ENCODE measurements around the gene ATP6V1B1. TPM values are rescaled to one million over a fixed set of nuclear protein-coding genes. Genes with fewer than 3 reads are reported as not detected.
A peak's percentile ranks its signal among the peaks of the same experiment; 100 is the strongest.

ATP6V1B1 gene
- total and polyA plus RNA-seq, 4 donors = not detected

DNA sequence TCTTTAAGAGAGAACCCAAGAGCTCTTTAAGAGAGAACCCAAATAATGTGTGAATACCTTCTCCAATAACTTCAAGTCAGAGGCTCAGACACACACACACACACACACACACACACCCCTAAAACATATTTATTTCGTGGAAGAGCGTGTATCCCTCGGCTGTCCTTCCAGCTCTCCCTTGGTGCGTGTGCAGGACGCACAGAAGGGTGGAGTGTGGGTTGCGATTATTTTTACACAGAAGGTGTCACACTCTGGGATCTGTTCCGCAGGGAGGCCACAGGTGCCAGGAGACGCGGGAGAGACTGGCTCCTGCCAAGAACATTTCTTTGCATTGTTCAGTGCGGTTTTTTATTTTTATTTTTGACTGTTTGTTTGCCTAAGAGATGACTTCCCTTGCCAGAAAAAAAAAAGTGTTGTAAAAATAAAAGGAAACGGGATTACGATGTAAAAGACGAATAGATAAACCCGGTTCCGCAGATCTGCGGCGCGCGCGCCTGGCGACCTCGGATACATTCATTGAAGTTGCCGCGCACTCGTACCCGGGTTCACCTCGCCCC, 47.3 kb upstream of the ATP6V1B1 start:
- Histone ChIP-seq H3K27ac (ENCODE audit: low read depth in 1 of 2, low read length in 2 of 2) (no peak overlapping the region), H3K4me1 (ENCODE audit: control insufficient read depth in 4 of 4, insufficient read depth in 4 of 4, low read length in 3 of 4) (peaks cover 14 to 22% (median 17%) of the 10 kb centered on the region in 4 donors), H3K9me3 (ENCODE audit: control insufficient read depth in 4 of 4, low read length in 3 of 4) (peaks cover 0 to 1% (median 0%) of the 10 kb centered on the region in 4 donors), H3K36me3 (ENCODE audit: control insufficient read depth in 4 of 4, insufficient read depth in 3 of 4, low read depth in 1 of 4, low read length in 3 of 4) (no peaks in the 10 kb centered on the region), H3K9ac (ENCODE audit: low read depth in 1 of 2, low read length in 2 of 2) (no peak overlapping the region), H3K27me3 (ENCODE audit: control insufficient read depth in 4 of 4, insufficient read depth in 4 of 4, low read length in 3 of 4) (peaks cover 3 to 27% (median 24%) of the 10 kb centered on the region in 4 donors), H3K4me3 (ENCODE audit: low read depth in 1 of 3, low read length in 3 of 3) (peak overlapping the region in 1 of 3 donors; percentile 16)
- WGBS = 8% methylated on average over 27 of the region's 27 CpGs
- no peak for DNase-seq (ENCODE audit: low spot score)
- TF ChIP-seq JUND (IDR thresholded peaks at IDR 0.05) (no peak), NR2F2 (IDR thresholded peaks at IDR 0.05) (no peak), YY1 (IDR thresholded peaks at IDR 0.05) (no peak), HNF4A (conservative IDR thresholded peaks at IDR 0.05) (no peak), SP1 (IDR thresholded peaks at IDR 0.05) (no peak), FOXA1 (IDR thresholded peaks at IDR 0.05) (no peak), FOXA2 (IDR thresholded peaks at IDR 0.05) (no peak), RXRA (IDR thresholded peaks at IDR 0.05) (no peak), HNF4G (IDR thresholded peaks at IDR 0.05) (no peak), RAD21 (IDR thresholded peaks at IDR 0.05) (no peak), TAF1 (conservative IDR thresholded peaks at IDR 0.05) (no peak), EGR1 (IDR thresholded peaks at IDR 0.05; ENCODE audit: low read depth in 2 of 2) (no peak), GABPA (IDR thresholded peaks at IDR 0.05 in 1 of 2, conservative IDR thresholded peaks at IDR 0.05 in 1 of 2) (no peak)
- TF ChIP-seq, protein P1, sequence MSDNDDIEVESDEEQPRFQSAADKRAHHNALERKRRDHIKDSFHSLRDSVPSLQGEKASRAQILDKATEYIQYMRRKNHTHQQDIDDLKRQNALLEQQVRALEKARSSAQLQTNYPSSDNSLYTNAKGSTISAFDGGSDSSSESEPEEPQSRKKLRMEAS (IDR thresholded peaks at IDR 0.05) = no peak
- TF ChIP-seq, protein P2, sequence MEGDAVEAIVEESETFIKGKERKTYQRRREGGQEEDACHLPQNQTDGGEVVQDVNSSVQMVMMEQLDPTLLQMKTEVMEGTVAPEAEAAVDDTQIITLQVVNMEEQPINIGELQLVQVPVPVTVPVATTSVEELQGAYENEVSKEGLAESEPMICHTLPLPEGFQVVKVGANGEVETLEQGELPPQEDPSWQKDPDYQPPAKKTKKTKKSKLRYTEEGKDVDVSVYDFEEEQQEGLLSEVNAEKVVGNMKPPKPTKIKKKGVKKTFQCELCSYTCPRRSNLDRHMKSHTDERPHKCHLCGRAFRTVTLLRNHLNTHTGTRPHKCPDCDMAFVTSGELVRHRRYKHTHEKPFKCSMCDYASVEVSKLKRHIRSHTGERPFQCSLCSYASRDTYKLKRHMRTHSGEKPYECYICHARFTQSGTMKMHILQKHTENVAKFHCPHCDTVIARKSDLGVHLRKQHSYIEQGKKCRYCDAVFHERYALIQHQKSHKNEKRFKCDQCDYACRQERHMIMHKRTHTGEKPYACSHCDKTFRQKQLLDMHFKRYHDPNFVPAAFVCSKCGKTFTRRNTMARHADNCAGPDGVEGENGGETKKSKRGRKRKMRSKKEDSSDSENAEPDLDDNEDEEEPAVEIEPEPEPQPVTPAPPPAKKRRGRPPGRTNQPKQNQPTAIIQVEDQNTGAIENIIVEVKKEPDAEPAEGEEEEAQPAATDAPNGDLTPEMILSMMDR (IDR thresholded peaks at IDR 0.05; ENCODE audit: low read depth, low read length, missing input control) = no peak
- TF ChIP-seq, protein P3, sequence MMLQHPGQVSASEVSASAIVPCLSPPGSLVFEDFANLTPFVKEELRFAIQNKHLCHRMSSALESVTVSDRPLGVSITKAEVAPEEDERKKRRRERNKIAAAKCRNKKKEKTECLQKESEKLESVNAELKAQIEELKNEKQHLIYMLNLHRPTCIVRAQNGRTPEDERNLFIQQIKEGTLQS (IDR thresholded peaks at IDR 0.05) = no peak
- TF ChIP-seq, protein P4, sequence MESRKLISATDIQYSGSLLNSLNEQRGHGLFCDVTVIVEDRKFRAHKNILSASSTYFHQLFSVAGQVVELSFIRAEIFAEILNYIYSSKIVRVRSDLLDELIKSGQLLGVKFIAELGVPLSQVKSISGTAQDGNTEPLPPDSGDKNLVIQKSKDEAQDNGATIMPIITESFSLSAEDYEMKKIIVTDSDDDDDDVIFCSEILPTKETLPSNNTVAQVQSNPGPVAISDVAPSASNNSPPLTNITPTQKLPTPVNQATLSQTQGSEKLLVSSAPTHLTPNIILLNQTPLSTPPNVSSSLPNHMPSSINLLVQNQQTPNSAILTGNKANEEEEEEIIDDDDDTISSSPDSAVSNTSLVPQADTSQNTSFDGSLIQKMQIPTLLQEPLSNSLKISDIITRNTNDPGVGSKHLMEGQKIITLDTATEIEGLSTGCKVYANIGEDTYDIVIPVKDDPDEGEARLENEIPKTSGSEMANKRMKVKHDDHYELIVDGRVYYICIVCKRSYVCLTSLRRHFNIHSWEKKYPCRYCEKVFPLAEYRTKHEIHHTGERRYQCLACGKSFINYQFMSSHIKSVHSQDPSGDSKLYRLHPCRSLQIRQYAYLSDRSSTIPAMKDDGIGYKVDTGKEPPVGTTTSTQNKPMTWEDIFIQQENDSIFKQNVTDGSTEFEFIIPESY (IDR thresholded peaks at IDR 0.05) = no peak
- TF ChIP-seq, protein P5, sequence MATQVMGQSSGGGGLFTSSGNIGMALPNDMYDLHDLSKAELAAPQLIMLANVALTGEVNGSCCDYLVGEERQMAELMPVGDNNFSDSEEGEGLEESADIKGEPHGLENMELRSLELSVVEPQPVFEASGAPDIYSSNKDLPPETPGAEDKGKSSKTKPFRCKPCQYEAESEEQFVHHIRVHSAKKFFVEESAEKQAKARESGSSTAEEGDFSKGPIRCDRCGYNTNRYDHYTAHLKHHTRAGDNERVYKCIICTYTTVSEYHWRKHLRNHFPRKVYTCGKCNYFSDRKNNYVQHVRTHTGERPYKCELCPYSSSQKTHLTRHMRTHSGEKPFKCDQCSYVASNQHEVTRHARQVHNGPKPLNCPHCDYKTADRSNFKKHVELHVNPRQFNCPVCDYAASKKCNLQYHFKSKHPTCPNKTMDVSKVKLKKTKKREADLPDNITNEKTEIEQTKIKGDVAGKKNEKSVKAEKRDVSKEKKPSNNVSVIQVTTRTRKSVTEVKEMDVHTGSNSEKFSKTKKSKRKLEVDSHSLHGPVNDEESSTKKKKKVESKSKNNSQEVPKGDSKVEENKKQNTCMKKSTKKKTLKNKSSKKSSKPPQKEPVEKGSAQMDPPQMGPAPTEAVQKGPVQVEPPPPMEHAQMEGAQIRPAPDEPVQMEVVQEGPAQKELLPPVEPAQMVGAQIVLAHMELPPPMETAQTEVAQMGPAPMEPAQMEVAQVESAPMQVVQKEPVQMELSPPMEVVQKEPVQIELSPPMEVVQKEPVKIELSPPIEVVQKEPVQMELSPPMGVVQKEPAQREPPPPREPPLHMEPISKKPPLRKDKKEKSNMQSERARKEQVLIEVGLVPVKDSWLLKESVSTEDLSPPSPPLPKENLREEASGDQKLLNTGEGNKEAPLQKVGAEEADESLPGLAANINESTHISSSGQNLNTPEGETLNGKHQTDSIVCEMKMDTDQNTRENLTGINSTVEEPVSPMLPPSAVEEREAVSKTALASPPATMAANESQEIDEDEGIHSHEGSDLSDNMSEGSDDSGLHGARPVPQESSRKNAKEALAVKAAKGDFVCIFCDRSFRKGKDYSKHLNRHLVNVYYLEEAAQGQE (IDR thresholded peaks at IDR 0.05) = no peak

All from liver (tissue), 9 donors.